Endothelial cell of umbilical vein (primary cell): ENCODE results near the gene SH3TC1. TPM values are rescaled to one million over a fixed set of nuclear protein-coding genes. Genes with fewer than 3 reads are reported as not detected.

Experiments
- BruUV-seq: library from RNA; stranded (reverse); fragments of 400-500 nt; replicated peaks from 2 replicates; lab custom pipeline; 2021; lab: Mats Ljungman, UMichigan
- CTCF ChIA-PET: fragments of 300-600, 350-600 bp; sonication (Branson Sonifier 250); formaldehyde crosslinking; loops from one replicate; lab custom pipeline; 2021; ENCODE audit warnings: antibody characterized with exemption, inconsistent platforms; lab: Charles Lee
- POLR2A ChIA-PET: fragments of 300-600, 350-600 bp; sonication (Branson Sonifier 250); formaldehyde crosslinking; loops from one replicate; lab custom pipeline; 2021; ENCODE audit warnings: antibody characterized with exemption, inconsistent platforms; lab: Charles Lee
- DNase-seq: peaks from one replicate; pipeline ENCODE4 v3.0.0-alpha.2; 2011; ENCODE audit warnings: low read depth, low spot score
- FAIRE-seq: peaks from 2 replicates; lab custom pipeline; 2011; peaks lifted over from hg19 to GRCh38; lab: Jason Lieb, UNC
- H2AFZ ChIP-seq: 2 replicates; pipeline ENCODE4 v1.6.0; 2012; ENCODE audit warnings: low read depth, low read length, control low read depth, inconsistent platforms
- H3K27ac ChIP-seq: 2 replicates; pipeline ENCODE4 v1.5.1; 2011; ENCODE audit warnings: low read depth, mild to moderate bottlenecking, control low read depth, low read length, moderate library complexity; ENCODE audit not compliant: insufficient read depth
- H3K27me3 ChIP-seq, 2 experiments: 2 replicates each; pipeline versions ENCODE4 v1.6.0 to v1.6.1; 2011; ENCODE audit warnings: low read length in 2 of 2, mixed read lengths in 1 of 2; ENCODE audit not compliant: control insufficient read depth in 2 of 2, insufficient read depth in 2 of 2
- H3K36me3 ChIP-seq, 2 experiments: 2 replicates in 1 of 2; 3 replicates in 1 of 2; pipeline ENCODE4 v1.5.1; 2011; ENCODE audit warnings: low read length in 2 of 2, mild to moderate bottlenecking in 1 of 2, moderate library complexity in 1 of 2; ENCODE audit not compliant: control insufficient read depth in 2 of 2, insufficient read depth in 2 of 2; ENCODE audit errors: extremely low read depth in 1 of 2
- H3K4me1 ChIP-seq: 3 replicates; pipeline ENCODE4 v1.5.1; 2011; ENCODE audit warnings: mild to moderate bottlenecking, low read length; ENCODE audit not compliant: control insufficient read depth, insufficient read depth; ENCODE audit errors: extremely low read depth
- H3K4me2 ChIP-seq: 2 replicates; pipeline ENCODE4 v1.6.1; 2011; ENCODE audit warnings: low read length, control low read depth, mixed read lengths; ENCODE audit not compliant: insufficient read depth
- H3K4me3 ChIP-seq, 3 experiments: fragments of 200-600 bp in 1 of 3; sonication (generic), shearing (Covaris generic) in 1 of 3; replicated peaks in 1 of 3; 2 replicates each; pipeline ENCODE4 v1.5.1; 2011 to 2016; ENCODE audit warnings: control low read depth in 3 of 3, low read length in 3 of 3, mild to moderate bottlenecking in 2 of 3, inconsistent platforms in 1 of 3, low read depth in 1 of 3, moderate library complexity in 1 of 3; ENCODE audit not compliant: insufficient read depth in 1 of 3
- H3K79me2 ChIP-seq: 2 replicates; pipeline ENCODE4 v1.6.0; 2012; ENCODE audit warnings: low read length, inconsistent platforms; ENCODE audit not compliant: control insufficient read depth, insufficient read depth
- H3K9ac ChIP-seq: replicated peaks from 2 replicates; pipeline ENCODE3; 2011; ENCODE audit warnings: low read length, control low read depth; ENCODE audit not compliant: insufficient read depth; ENCODE audit errors: extremely low read depth
- H3K9me1 ChIP-seq: replicated peaks from 3 replicates; pipeline ENCODE4 v1.6.0; 2011; ENCODE audit warnings: mild to moderate bottlenecking, low read length; ENCODE audit not compliant: control insufficient read depth, insufficient read depth; ENCODE audit errors: extremely low read depth
- H3K9me3 ChIP-seq: replicated peaks from 2 replicates; pipeline ENCODE4 v1.5.1; 2012; ENCODE audit warnings: low read length, inconsistent platforms; ENCODE audit not compliant: control insufficient read depth, insufficient read depth
- H4K20me1 ChIP-seq: replicated peaks from 2 replicates; pipeline ENCODE3; 2011; ENCODE audit warnings: mild to moderate bottlenecking, low read length; ENCODE audit not compliant: control insufficient read depth, insufficient read depth; ENCODE audit errors: extremely low read depth
- EZH2 ChIP-seq: IDR thresholded peaks from 2 replicates; pipeline ENCODE4 v1.6.1; 2012; ENCODE audit warnings: borderline replicate concordance, low read depth, mild to moderate bottlenecking, moderate library complexity, low read length, inconsistent platforms; ENCODE audit not compliant: severe bottlenecking
- FOS ChIP-seq: IDR thresholded peaks from 2 replicates; pipeline ENCODE4 v1.6.1; 2011; ENCODE audit warnings: mild to moderate bottlenecking, low read length, moderate library complexity, borderline replicate concordance; ENCODE audit not compliant: insufficient read depth
- GATA2 ChIP-seq: IDR thresholded peaks from 2 replicates; pipeline ENCODE4 v1.7.0; 2011; ENCODE audit warnings: low read depth, mild to moderate bottlenecking, moderate library complexity, mixed read lengths, low read length; ENCODE audit not compliant: insufficient read length, insufficient read depth
- JUN ChIP-seq: IDR thresholded peaks from 2 replicates; pipeline ENCODE4 v1.6.1; 2011; ENCODE audit warnings: borderline replicate concordance, low read depth; ENCODE audit not compliant: insufficient read length, insufficient read depth
- MYC ChIP-seq: IDR thresholded peaks from one replicate; pipeline ENCODE4 v1.6.1; 2011; ENCODE audit warnings: mild to moderate bottlenecking, low read depth, low read length
- POLR2A ChIP-seq: IDR thresholded peaks from 2 replicates; pipeline ENCODE4 v1.6.1; 2012; ENCODE audit warnings: low read depth, mild to moderate bottlenecking, control low read depth, low read length
- POLR2AphosphoS5 ChIP-seq: IDR thresholded peaks from 2 replicates; pipeline ENCODE4 v1.6.1; 2012; ENCODE audit warnings: low read depth, mild to moderate bottlenecking, control low read depth, low read length, moderate library complexity; ENCODE audit not compliant: insufficient read depth
- dilution Hi-C: fragments of 300-500 bp; cut with MboI; formaldehyde crosslinking; loops from one replicate; pipeline ENCODE4 v1.15.0; 2019; ENCODE audit warnings: low sequenced_read_pairs; ENCODE audit not compliant: extremely low pct_ligation_motif_present
- intact Hi-C: fragments of 100-400 bp; cut with micrococcal nuclease; formaldehyde crosslinking; loops from one replicate; pipeline ENCODE4 v1.10.0; 2022
- polyA plus RNA-seq, 4 experiments: library from polyadenylated mRNA; depleted of rRNA in 3 of 4; stranded (reverse) in 3 of 4; unstranded in 1 of 4; fragments of >200 nt; gene quantifications; 2 replicates each; pipeline versions ENCODE4 v1.2.1 to v1.2.3, GENCODE V29; 2011 to 2012; ENCODE audit warnings: missing spikeins in 1 of 4
- total RNA-seq: library from RNA; stranded (reverse); gene quantifications from 2 replicates; pipeline ENCODE4 v1.2.3, GENCODE V29; 2021
- TF ChIP-seq, protein P1 (sequence below), 2 donors: IDR thresholded peaks; 1 replicate in 1 of 2; 2 replicates in 1 of 2; pipeline ENCODE4 v1.5.1; 2011; ENCODE audit warnings: low read length in 2 of 2, mild to moderate bottlenecking in 2 of 2, moderate library complexity in 2 of 2, control low read depth in 1 of 2, inconsistent platforms in 1 of 2, low read depth in 1 of 2; ENCODE audit not compliant: insufficient read depth in 1 of 2; ENCODE audit errors: extremely low read depth in 1 of 2
- TF ChIP-seq, protein P2 (sequence below): IDR thresholded peaks from 2 replicates; pipeline ENCODE4 v1.6.1; 2011; ENCODE audit not compliant: insufficient read depth, insufficient read length

Gene SH3TC1
- total and polyA plus RNA-seq, 2 donors (not counting 3 experiments of a cell fraction or from before 2014, with no cell fraction given): 96.5 to 192 TPM

DNA sequence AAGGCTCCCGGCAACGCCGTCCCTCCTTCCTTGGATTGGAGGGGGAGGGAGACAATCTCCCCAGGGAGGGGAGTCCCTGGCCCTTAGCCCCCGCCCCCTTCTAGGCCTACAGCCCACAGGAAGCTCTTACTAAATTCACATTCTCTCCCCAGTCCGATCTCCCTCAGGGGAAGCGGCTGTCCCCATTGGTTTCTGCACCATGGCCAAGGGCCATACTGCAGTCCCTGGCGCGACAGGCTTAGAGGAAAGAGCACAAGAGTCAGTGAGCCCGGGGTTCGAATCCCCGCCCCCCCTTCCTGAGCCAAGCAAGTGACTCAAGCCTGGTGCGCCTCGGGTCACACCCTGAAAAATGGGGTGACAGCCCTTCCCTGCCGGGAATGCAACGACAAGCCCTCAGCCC is 41.6 kb upstream of the SH3TC1 start:
- Histone ChIP-seq H3K27me3 (peaks cover 16 to 17% of the 10 kb centered on the region in 2 experiments), H3K79me2 (no peaks in the 10 kb centered on the region), H2AFZ (no peak overlapping the region), H3K4me1 (peaks cover 11% of the 10 kb centered on the region), H3K36me3 (no peaks in the 10 kb centered on the region), H3K9me1 (no peaks in the 10 kb centered on the region), H3K4me3 (no peak overlapping the region), H3K9me3 (no peaks in the 10 kb centered on the region), H3K27ac (no peak overlapping the region), H3K4me2 (no peak overlapping the region), H4K20me1 (no peaks in the 10 kb centered on the region), H3K9ac (no peak overlapping the region)
- POLR2A ChIA-PET: no interaction called here
- intact Hi-C loops: no loop called here
- CTCF ChIA-PET: interaction anchor here (1.0 kb wide), 1 partner anchor 245 kb away, joined by 3 read pairs; no protein-coding TSS in a partner anchor
- TF ChIP-seq FOS (no peak), POLR2AphosphoS5 (no peak), GATA2 (no peak), EZH2 (no peak), POLR2A (no peak), MYC (no peak), JUN (no peak)
- TF ChIP-seq, protein P1, sequence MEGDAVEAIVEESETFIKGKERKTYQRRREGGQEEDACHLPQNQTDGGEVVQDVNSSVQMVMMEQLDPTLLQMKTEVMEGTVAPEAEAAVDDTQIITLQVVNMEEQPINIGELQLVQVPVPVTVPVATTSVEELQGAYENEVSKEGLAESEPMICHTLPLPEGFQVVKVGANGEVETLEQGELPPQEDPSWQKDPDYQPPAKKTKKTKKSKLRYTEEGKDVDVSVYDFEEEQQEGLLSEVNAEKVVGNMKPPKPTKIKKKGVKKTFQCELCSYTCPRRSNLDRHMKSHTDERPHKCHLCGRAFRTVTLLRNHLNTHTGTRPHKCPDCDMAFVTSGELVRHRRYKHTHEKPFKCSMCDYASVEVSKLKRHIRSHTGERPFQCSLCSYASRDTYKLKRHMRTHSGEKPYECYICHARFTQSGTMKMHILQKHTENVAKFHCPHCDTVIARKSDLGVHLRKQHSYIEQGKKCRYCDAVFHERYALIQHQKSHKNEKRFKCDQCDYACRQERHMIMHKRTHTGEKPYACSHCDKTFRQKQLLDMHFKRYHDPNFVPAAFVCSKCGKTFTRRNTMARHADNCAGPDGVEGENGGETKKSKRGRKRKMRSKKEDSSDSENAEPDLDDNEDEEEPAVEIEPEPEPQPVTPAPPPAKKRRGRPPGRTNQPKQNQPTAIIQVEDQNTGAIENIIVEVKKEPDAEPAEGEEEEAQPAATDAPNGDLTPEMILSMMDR (IDR thresholded peaks at IDR 0.05; ENCODE audit: extremely low read depth in 1 of 2, insufficient read depth in 1 of 2, low read depth in 1 of 2, low read length in 2 of 2): no peak
- TF ChIP-seq, protein P2, sequence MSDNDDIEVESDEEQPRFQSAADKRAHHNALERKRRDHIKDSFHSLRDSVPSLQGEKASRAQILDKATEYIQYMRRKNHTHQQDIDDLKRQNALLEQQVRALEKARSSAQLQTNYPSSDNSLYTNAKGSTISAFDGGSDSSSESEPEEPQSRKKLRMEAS: no peak
- no TSS peak for BruUV-seq
- FAIRE-seq (no peak), DNase-seq (no peak)
- dilution Hi-C loops: no loop called here
